Embryonic facial prominence (tissue), 1 donor: ENCODE data around the gene XRCC6.
"Not testable (repeated sequence)": the region's sequence is repeated elsewhere in the genome, so short reads cannot be mapped to it uniquely, and the experiment has no call there.

Experiments used
- DNase-seq: peaks from one replicate; pipeline ENCODE4 v3.0.0-alpha.2; 2016; ENCODE audit errors: extremely low spot score

The XRCC6 gene

DNA sequence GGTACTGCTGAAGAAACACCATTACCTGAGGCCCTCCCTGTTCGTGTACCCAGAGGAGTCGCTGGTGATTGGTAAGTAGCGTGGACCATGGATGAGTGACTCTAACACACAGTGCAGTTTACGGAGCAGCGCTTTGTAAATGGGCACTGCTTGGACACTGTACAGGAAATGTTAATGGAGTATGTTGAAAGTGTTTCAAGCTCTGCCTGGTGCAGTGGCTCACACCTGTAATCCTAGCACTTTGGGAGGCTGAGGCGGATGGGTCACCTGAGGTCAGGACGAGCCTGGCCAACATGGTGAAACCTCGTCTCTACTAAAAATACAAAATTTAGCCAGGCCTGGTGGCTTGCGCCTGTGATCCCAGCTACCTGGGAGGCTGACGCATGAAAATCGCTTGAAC lies 29.7 kb downstream of the XRCC6 start:
- DNase-seq = no peak

DNA sequence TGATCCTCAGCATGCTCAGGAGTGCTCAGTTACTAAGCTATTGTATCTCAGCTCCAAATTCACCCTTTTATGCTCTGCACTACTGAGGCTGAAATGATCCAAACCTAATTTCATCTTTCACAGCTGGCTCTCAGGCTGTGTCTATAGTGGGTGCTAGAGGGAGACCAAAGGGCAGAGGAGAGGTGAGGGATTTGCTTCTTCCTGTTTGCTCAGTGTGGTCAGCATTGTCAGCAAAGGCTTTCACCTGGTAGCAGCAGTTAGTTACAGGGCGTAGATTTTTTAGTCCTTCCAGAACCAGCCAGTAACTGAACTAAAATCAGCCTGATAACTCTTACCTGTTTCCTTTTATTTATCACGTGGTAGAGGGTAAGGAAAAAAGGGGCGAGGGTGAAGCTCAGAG lies 33.2 kb downstream of the XRCC6 start:
- DNase-seq = no peak

DNA sequence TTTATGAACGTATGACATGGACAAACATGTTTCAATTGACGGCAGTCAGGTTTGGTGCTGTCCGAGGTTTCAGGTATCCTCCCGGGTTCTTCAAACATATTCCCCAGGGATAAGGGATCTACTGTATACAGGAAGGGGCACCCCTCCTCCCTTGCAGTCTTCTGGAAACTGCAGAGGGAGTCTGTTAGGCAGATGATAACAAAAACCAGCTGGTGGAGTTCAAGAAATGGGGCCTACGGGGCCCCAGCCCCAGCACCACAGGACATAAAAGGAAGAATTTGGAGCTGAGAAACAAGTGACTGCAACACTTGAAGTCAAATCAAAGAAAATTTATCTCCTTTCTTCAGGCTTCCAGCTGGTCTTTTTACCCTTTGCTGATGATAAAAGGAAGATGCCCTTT lies 35.5 kb downstream of the XRCC6 start:
- DNase-seq = no peak

DNA sequence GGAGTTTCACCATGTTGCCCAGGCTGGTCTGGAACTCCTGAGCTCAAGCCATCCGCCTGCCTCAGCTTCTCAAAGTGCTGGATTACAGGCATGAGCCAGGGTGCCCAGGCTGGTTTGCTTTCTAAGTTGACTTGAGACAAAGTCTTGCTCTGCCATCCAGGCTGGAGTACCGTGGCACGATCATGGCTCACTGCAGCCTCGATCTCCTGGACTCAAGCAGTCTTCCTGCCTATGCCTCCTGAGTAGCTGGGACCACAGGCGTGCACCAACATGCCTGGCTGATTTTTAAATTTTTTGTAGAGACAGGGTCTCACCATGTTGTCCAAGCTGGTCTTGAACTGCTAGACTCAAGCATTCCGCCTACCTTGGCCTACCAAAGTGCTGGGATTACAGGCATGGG lies 36.6 kb downstream of the XRCC6 start:
- DNase-seq = no peak

DNA sequence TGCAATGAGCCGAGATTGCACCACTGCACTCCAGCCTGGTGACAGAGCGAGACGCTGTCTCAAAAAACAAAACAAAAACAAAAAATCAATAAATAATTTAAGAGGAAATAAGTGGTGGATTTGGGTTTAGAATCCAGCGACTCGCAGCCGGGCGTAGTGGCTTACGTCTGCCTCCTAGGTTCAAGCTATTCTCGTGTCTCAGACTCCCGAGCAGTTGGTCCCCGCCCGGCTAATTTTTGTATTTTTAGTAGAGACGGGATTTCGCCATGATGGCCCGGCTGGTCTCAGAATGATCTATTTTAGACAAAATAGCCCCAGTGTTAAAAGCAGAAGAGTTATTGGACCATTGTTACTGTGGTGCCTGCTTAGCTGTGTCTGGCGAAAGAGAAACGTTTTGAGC lies 37.8 kb downstream of the XRCC6 start:
- DNase-seq = no peak

DNA sequence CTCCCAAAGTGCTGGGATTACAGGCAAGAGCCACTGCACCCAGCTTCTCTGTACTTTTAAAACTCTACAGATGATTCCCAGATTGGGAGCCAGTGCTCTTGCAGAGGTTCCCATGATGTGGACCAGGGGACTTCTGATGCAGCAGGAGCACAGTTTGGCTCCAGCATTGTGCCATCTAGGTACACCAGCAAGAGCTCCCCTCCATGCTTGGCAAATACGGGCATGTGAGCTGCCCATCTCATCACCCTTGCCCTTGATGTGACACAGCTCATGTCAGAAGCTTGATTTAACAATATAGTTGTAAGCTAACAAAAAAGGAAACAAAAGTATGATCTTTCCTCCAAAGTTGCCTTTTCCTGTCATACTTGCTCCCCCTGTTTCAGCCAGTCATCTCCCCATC lies 38.8 kb downstream of the XRCC6 start:
- no peak for DNase-seq

DNA sequence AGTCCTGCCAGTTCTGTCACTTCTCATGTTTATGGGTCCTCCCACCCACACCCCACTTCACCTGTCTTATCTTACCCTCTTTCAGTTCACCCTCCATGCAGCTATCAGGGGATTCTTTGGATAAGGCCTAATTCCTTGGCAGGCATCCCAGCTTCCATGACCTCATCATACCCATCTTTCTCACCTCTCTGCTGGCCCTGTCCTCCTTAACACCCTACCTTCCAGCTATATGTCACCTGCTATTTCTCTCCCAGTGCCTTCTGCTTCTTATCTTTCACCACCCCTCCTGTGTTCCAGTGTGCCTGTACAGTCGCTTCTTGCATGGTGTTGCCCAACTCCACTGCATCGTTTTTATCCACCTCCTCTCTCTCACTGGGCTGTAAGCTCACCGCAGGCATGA lies 39.3 kb downstream of the XRCC6 start:
- no peak for DNase-seq

DNA sequence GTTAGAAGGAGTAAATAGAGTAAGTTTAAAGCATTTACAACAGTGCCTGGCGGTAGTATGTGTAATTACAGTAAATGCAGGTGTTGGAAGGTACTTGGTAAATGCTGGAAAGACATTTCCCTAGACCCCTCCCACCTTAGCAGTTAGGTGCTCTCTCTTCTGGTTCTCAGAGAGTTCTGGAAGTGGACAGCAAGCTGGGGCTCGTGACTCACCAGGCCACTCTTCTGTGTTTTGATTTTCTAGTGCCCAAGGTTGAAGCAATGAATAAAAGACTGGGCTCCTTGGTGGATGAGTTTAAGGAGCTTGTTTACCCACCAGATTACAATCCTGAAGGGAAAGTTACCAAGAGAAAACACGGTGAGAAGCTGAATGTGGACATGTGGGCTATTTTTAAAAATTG lies 40.0 kb downstream of the XRCC6 start:
- DNase-seq = no peak

DNA sequence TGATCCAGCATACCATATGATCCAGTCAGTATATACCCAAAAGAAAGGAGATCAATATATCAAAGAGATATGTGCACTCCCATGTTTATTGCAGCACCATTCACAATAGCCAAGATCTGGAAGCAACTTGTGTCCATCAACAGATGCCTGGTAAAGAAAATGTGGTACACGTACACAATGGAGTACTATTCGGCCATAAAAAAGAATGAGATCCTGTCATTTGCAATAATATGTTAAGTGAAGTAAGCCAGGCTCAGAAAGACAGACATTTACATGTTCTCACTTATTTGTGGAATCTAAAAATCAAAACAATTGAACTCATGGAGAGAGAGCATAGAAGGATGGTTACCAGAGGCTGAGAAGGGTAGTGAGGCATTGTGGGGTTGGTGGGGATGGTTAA lies 40.6 kb downstream of the XRCC6 start:
- no peak for DNase-seq

DNA sequence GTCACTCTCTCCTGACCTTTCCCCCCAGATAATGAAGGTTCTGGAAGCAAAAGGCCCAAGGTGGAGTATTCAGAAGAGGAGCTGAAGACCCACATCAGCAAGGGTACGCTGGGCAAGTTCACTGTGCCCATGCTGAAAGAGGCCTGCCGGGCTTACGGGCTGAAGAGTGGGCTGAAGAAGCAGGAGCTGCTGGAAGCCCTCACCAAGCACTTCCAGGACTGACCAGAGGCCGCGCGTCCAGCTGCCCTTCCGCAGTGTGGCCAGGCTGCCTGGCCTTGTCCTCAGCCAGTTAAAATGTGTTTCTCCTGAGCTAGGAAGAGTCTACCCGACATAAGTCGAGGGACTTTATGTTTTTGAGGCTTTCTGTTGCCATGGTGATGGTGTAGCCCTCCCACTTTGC lies 42.5 kb downstream of the XRCC6 start:
- DNase-seq = not testable (repeated sequence)

DNA sequence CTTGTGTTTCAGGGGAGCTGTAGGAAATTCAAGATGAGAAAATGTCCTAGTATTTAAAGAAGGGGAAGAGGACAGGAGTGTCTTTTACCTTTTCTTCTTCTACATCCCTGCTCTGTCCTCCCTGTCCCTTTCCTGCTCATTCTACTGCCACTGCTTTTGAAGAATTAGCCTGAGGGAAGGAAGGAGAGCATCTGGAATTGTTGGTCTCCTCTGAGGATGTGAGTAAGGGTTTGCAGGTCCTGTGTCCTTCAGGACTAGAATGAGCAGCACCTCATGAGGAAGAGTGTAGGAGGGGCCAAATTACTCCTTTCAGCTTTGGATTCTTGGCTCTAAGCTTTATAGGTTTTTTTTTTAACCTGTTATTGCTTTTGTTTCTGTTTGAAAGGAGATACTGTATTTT lies 43.4 kb downstream of the XRCC6 start:
- no peak for DNase-seq

DNA sequence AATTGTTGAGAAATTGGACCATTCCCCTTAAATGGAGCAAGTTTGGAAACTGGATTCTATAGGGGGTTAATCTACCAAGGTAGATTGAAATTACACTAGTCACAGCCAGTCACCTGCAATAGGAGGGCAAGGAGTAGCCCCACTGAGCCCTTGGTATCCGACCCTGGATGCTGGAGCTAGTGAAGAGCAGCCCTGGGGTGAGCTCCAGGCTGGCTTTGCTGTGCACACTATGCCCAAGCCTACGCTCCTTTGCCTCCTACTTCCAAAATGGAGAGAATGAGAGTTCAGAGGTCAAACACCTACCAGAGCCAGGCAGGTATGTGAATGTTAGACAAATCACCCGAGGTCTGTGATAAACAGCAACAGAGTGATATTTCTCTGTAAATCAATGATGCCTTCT lies 43.9 kb downstream of the XRCC6 start:
- DNase-seq = no peak

DNA sequence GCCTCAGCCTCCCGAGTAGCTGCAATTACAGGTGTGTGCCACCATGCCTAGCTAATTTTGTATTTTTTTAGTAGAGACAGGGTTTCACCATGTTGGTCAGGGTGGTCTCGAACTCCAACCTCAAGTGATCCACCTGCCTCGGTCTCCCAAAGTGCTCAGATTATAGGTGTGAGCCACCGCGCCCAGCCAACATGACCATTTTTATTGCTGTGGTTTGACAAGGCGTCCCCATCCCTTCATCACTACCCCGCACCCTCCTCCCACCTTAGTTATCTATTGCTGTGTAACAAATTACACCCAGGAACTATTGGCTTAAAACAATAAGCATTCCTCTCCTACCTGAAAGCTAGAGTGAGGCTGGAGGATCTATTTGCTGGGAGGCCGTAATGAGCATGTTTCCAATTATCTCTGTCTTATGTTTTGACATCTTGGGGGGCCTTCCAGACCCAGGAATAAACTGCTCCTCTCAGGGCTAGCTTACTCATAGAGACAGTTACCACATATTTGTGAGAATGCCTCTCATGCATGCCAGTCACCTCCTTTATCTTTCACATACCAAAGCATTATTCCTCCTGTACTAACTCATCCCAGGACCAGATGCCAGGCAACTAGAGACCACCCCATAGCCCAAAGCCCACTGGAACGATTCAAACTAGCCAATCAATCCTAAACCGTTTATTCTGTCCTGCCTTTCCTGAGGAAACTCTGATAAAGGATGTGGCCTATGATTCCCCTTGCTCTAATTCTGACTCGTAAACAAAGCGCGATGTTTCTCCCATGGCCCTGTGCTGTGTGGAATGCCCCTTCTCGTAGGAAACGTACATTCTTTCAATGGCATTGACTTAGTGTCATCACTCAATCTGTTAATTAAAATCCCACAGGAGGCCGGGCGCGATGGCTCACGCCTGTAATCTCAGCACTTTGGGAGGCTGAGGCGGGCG lies 48.1 kb downstream of the XRCC6 start:
- no peak for DNase-seq

DNA sequence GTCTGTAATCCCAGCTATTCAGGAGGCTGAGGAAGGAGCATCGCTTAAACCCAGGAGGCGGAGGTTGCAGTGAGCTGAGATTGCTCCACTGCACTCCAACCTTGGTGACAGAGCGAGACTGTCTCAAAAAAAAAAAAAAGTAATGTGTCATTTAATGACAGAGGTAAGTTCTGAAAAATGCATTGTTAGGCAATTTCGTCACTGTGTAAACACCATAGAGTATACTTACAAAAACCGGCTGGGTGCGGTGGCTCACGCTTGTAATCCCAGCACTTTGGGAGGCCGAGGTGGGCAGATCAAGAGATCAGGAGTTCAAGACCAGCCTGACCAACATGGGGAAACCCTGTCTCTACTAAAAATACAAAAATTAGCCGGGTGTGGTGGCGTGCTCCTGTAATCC lies 51.0 kb downstream of the XRCC6 start:
- DNase-seq = not testable (repeated sequence)

DNA sequence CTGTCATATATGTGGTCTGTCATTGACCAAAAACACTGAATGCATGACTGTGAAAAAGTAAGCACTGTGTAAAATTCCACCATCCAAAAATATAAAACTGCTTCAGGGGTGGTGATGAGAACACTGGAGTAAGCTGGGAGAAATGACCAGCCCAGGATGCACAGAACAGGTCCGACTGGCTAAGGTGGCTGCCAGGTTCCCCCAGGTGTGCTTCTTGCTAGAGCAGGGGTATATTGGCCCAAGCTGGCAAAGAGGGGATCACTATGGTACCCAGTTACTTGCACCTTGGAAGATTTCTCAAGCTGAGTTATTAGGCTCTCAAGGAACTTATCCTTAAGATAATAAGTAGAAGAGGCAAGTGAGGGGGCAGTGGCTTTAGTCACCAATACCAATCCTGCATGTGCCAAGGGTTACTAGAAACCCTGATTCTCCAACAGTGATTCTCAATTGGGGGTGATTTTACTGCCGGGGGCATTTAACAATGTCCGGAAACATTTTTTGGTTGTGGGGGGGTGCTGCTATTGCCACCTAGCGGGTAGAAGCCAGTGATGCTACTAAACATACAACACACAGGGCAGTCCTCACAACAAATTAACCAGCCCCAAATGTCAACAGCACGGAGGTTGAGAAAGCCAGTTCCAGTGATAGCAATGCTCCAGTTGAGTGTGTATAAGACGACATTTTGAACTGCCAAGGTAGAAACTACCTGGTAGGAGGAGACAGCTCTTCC lies 51.9 kb downstream of the XRCC6 start:
- DNase-seq = no peak

DNA sequence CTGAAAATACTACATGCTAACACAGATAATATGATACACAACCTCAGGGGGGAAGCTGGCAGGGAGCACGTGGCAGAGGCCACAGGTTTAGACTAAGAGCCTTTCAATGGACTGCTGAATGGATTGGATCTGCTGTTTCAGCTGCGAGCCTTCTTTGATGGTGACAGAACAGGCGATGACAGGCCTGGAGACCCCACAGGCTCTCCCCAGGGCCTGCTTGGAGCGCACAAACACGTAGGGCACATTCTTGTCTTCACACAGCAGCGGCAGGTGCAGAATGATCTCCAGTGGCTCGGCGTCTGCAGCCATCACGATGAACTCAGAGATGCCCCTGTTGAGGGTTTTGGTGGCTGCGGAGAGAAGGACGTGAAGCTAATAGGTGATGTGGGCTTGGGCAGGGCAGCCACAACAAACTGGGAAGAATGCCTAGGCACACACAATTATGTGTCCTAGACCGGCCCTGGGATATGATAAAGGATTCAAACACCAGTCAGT lies 53.8 kb downstream of the XRCC6 start:
- DNase-seq = no peak

DNA sequence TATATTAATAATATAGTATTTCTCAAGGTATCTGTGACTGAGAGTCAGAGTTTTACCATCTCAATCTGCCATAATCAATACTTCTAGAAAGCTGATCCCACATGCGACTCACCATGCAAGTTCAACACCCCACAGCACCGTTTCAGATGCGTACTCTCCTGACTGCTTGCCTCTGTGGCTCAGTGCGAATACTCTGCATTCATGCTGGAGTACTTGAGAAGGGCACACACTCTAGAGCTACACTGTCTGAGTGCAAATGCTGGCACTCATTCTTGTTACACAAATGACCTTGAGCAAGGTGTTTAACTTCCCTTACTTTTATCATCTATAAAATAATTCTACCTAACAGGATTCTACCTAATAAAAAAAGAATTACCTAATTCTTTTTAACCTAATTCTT lies 55.0 kb downstream of the XRCC6 start:
- no peak for DNase-seq

DNA sequence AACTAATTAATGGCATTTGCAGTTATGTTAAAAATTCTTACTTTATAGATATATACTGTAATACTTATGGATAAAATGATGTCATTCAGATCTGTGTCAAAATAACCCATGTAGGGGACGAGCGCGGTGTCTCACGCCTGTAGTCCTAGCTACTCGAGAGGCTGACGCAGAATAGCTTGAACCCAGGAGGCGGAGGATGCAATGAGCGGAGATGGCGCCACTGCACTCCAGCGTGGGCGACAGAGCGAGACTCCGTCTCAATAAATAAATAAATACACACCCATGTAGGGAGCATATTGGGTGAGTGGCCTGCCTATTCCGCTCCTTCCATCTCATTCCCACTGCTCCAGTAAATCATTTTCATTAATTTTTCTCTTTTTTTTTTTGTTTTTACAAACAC lies 60.5 kb downstream of the XRCC6 start:
- no peak for DNase-seq

DNA sequence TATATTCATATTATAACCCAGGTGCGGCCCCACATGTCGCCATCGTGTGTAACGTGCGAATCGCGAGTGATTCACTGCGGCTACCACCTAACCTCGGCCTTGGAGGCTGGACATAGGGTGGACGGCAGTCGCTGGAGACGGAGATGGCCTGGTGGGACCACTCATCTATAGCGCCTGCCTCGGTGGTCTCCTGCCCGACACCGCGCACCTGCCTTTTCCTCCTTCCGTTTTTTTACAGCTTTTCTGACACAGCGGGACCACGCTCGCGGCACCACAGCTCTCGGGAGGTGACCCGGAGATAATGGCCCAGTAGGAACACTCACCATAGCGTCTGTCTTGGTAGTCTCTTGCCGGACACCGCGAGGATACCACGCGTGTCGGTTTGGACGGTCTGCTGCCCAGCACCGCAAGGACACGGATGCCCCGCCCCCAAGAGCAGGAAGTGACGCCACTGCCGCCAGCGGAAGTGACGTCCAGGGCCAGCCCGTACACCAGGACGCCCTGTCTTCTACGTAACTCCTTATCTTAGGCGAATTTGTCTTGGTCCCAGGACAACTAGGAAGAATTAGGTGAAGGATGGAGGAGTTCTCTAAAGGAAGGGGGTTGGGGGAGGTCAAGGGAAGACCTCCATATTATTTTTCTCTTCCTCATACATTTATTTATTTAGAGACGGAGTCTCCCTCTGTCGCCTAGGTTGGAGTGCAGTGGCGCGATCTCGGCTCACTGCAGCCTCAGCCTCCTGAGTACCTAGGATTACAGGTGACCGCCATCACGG lies 61.1 kb downstream of the XRCC6 start:
- DNase-seq = peak; percentile 69

DNA sequence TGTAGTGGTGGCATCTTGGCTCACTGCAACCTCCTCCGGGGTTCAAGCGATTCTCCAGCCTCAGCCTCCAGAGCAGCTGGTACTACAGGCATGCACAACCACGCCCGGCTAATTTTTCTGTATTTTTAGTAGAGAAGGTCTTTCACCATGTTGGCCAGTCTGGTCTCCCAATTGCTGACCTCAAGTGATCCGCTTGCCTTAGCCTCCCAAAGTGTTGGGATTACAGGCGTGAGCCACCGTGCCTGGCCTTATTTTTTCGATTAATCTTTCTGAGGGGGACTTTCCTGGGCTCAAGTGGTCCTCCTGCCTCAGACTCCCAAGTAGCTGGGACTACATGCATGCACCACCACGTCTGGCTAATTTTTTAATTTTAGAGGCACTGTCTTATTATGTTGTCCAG lies 62.0 kb downstream of the XRCC6 start:
- DNase-seq = no peak

DNA sequence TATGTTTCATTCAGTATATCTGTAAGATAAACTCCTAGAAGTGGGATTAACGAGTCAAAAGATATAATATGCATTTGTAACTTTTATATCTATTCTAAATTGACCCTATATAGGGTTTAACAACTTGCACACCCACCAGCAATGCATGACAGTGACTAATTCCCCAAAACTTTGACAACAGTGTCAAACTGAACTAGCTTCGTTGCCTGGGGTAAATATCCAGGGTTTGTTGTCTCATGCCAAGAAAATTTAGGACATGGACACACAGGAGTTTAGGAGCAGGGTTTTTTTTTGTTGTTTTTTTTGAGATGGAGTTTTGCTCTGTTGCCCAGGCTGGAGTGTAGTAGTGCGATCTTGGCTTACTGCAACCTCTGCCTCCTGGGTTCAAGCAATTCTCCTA lies 62.5 kb downstream of the XRCC6 start:
- DNase-seq = no peak

DNA sequence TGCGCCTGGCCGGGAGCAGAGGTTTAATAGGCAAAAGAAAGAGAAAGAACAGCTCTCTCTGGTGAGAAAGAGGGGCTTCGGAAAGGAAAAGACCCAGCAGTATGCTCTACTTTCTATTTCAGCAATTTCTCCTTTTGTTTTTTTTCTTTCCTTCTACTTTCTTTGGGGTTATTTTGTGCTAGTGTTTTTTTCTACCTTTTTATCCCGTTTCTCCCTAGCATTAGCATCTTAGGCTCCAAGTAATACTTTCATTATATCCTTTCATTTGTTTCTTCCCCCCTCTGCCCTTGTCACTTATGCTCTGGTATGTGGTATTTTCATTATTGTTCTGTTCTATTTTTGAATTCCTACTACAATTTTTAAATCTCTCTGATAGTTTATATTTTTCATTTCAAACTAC lies 63.1 kb downstream of the XRCC6 start:
- DNase-seq = no peak
